Stimulated activated CD8-positive, alpha-beta memory T cell treated with anti-CD3 and anti-CD28 coated beads, Interleukin-2, amount 100 ng/mL, for 48 hours (primary cell): ENCODE data around the gene RAB20.
"Not testable (repeated sequence)": the region's sequence is repeated elsewhere in the genome, so short reads cannot be mapped to it uniquely, and the experiment has no call there.

Experiments used
- DNase-seq, 2 donors: peaks; one replicate each; pipeline ENCODE4 v3.0.0-alpha.2; 2020; ENCODE audit warnings: low read depth in 2 of 2

Gene RAB20

GRCh38 chr13:110491869-110492678 is 69.4 kb downstream of the RAB20 start:
- DNase-seq: no peak

GRCh38 chr13:110490009-110490770 is 71.3 kb downstream of the RAB20 start:
- DNase-seq: no peak

- DNase-seq: not testable (repeated sequence)
Observed at GRCh38 chr13:110486880-110487279, 74.6 kb downstream of the RAB20 start.

GRCh38 chr13:110486061-110486715 is 75.3 kb downstream of the RAB20 start:
- no peak for DNase-seq

- no peak for DNase-seq
Observed at GRCh38 chr13:110485604-110486003, 75.9 kb downstream of the RAB20 start.

GRCh38 chr13:110484290-110485048 is 77.1 kb downstream of the RAB20 start:
- DNase-seq: no peak

GRCh38 chr13:110483386-110483968 is 78.0 kb downstream of the RAB20 start:
- no peak for DNase-seq

- DNase-seq: no peak
Observed at GRCh38 chr13:110480161-110480560, 81.4 kb downstream of the RAB20 start.

GRCh38 chr13:110479648-110480047 is 81.9 kb downstream of the RAB20 start:
- no peak for DNase-seq

- DNase-seq: no peak
Observed at GRCh38 chr13:110479215-110479545, 82.3 kb downstream of the RAB20 start.

- no peak for DNase-seq
Observed at GRCh38 chr13:110478405-110479214, 82.9 kb downstream of the RAB20 start.

GRCh38 chr13:110477706-110478245 is 83.7 kb downstream of the RAB20 start:
- no peak for DNase-seq

- no peak for DNase-seq
Observed at GRCh38 chr13:110476220-110476617, 85.3 kb downstream of the RAB20 start.

GRCh38 chr13:110475550-110476219 is 85.8 kb downstream of the RAB20 start:
- no peak for DNase-seq

- DNase-seq: no peak
Observed at GRCh38 chr13:110475117-110475516, 86.4 kb downstream of the RAB20 start.

- DNase-seq: no peak
Observed at GRCh38 chr13:110474713-110475112, 86.8 kb downstream of the RAB20 start.
